RWPE2 (cell line): ENCODE data around the gene KLF14.
"Not testable (repeated sequence)": the region's sequence is repeated elsewhere in the genome, so short reads cannot be mapped to it uniquely, and the experiment has no call there.

Source experiments
- ATAC-seq: fragments of 200-7000 bp; cut with Tn5 transposase; 3 replicates; pipeline ENCODE4 v1.9.1; 2021; ENCODE audit warnings: low read depth
- DNase-seq: peaks from one replicate; pipeline ENCODE4 v3.0.0-alpha.2; 2020; ENCODE audit warnings: low spot score
- H3K27ac ChIP-seq: fragments of 450-650 bp; 2 replicates; pipeline ENCODE4 v1.5.1; 2017; ENCODE audit warnings: mild to moderate bottlenecking; ENCODE audit not compliant: poor library complexity, severe bottlenecking
- H3K27me3 ChIP-seq: fragments of 250-450 bp; sonication (Bioruptor Pico); 2 replicates; pipeline ENCODE4 v1.5.1; 2021; ENCODE audit warnings: mild to moderate bottlenecking, moderate library complexity; ENCODE audit not compliant: insufficient read depth, poor library complexity, severe bottlenecking
- H3K36me3 ChIP-seq: fragments of 250-450 bp; sonication (Bioruptor Pico); 2 replicates; pipeline ENCODE4 v1.5.1; 2020; ENCODE audit warnings: low read depth, mild to moderate bottlenecking, moderate library complexity
- H3K4me1 ChIP-seq: fragments of 250-450 bp; sonication (Bioruptor Pico); 2 replicates; pipeline ENCODE4 v1.5.1; 2021; ENCODE audit warnings: mild to moderate bottlenecking, moderate library complexity; ENCODE audit not compliant: insufficient read depth, poor library complexity, severe bottlenecking
- H3K4me3 ChIP-seq: fragments of 250-450 bp; sonication (Bioruptor Pico); 2 replicates; pipeline ENCODE4 v1.5.1; 2021; ENCODE audit warnings: mild to moderate bottlenecking, moderate library complexity; ENCODE audit not compliant: severe bottlenecking
- H3K9me3 ChIP-seq: fragments of 250-450 bp; sonication (Bioruptor Pico); 2 replicates; pipeline ENCODE4 v1.5.1; 2021; ENCODE audit warnings: mild to moderate bottlenecking, moderate library complexity; ENCODE audit not compliant: severe bottlenecking
- CTCF ChIP-seq: fragments of 450-650 bp; IDR thresholded peaks from one replicate; pipeline ENCODE4 v1.5.1; 2017; ENCODE audit warnings: mild to moderate bottlenecking, moderate library complexity; ENCODE audit not compliant: poor library complexity, severe bottlenecking

KLF14 gene

DNA sequence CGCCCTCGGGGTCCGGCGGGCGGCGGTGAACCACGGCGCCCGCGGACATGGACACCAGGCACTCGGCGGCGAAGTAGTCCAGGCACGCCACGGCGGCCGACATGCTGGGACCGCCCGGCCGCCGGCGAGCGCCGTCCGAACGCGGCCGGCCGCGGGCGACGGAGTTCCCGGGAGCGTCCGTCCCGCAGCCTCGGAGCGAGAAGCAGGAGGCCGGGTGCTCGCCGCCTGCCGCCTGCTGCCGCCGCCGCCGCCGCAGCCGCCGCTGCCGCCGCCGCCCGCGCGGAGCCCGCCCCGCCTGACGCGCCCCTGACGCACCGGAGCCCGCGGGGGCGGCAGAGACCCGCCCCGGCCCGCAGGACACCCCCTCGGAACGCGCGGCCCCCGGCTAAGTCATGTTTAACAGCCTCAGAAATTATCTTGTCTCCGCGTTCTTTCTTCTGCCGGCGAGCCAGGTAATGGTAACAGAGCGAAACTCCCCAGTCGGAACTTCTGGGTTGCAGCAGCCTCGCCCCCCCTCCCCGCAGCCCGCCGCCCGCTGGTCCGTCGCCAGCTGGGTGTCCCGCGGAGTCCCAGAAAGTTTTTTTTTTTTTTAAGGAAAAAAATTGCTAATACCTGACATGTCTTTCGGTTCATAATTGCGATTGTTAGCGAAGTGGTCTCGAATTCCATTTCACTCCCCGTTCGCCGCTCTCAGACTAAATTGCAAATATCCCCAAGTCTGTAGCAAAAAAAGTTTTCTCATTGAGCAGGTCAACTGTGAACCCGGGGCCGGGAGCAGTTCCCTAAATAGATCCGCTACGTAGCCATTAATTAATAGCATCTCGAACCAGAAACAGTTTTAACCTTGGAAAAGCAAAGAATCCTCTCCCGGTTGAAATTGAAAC, at the start of gene KLF14:
KLF14 (minus strand) TSS at position 277 of the 884 bp plus-strand sequence; CDS start at position 103, 174 bp downstream.
- no peak within 1 kb of the TSS for H3K27ac ChIP-seq
- H3K4me3 ChIP-seq = peak within 1 kb of the TSS; percentile 63
- H3K36me3 ChIP-seq = no peaks in the 10 kb centered on the region
- no peak for DNase-seq
- peak; percentile 20 for TF ChIP-seq CTCF
- ATAC-seq = peak; percentile 66
- H3K27me3 ChIP-seq = peaks cover 87% of the 10 kb centered on the region
- H3K4me1 ChIP-seq = peaks cover 6% of the 10 kb centered on the region
- peaks cover 10% of the 10 kb centered on the region for H3K9me3 ChIP-seq

DNA sequence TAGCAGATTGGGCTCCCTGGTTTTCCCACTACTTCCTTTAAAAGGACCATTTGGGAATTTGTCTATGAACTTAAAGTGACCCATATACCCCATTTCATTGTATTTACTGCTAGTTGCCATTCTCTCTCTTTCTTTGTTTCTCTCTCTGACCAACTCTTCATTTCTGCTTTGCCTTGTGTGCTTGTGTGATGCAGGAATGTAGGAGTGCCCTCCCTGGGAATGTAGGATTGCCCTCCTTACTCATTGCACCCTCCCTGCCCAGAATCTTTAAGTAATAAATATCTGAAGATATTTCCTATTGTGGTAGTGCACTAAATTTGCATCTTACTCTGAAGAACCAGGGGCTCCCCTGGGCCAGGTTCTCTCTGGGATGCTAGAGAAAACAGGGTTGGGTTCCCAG, 47.3 kb upstream of the KLF14 start:
- TF ChIP-seq CTCF = no peak
- peaks cover 4% of the 10 kb centered on the region for H3K27me3 ChIP-seq
- H3K4me1 ChIP-seq = no peaks in the 10 kb centered on the region
- DNase-seq = no peak
- no peak overlapping the region for H3K27ac ChIP-seq
- no peak for ATAC-seq
- no peak overlapping the region for H3K4me3 ChIP-seq
- no peaks in the 10 kb centered on the region for H3K36me3 ChIP-seq
- no peaks in the 10 kb centered on the region for H3K9me3 ChIP-seq

- Histone ChIP-seq H3K4me1 (no peaks in the 10 kb centered on the region), H3K27ac (no peak overlapping the region), H3K36me3 (no peaks in the 10 kb centered on the region), H3K4me3 (no peak overlapping the region), H3K9me3 (no peaks in the 10 kb centered on the region), H3K27me3 (peaks cover 4% of the 10 kb centered on the region)
- no peak for DNase-seq
- no peak for TF ChIP-seq CTCF
- no peak for ATAC-seq
These were observed 43.4 kb upstream of the KLF14 start for GRCh38 chr7:130777426-130777825.

DNA sequence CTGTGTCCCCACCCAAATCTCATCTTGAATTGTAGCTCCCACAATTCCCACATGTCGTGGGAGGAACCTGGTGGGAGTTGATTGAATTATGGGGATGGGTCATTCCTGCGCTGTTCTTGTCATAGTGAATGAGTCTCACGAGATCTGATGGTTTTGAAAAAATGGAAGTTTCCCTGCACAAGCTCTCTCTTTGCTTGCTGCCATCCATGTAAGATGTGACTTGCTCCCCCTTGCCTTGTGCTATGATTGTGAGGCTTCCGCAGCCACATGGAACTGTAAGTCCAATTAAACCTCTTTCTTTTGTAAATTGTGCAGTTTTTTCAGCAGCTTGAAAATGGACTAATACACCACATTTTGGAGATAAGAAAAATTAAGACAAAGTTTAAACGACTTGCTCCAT, 38.4 kb upstream of the KLF14 start:
- H3K4me1 ChIP-seq, H3K9me3 ChIP-seq, H3K36me3 ChIP-seq, ATAC-seq, H3K4me3 ChIP-seq, H3K27me3 ChIP-seq, DNase-seq, H3K27ac ChIP-seq: not testable (repeated sequence)

GRCh38 chr7:130768854-130769253, 34.8 kb upstream of the KLF14 start:
- no peaks in the 10 kb centered on the region for H3K4me1 ChIP-seq
- no peak overlapping the region for H3K4me3 ChIP-seq
- peaks cover 7% of the 10 kb centered on the region for H3K9me3 ChIP-seq
- H3K36me3 ChIP-seq = no peaks in the 10 kb centered on the region
- H3K27me3 ChIP-seq = no peaks in the 10 kb centered on the region
- no peak for TF ChIP-seq CTCF
- no peak for ATAC-seq
- no peak for DNase-seq
- no peak overlapping the region for H3K27ac ChIP-seq

DNA sequence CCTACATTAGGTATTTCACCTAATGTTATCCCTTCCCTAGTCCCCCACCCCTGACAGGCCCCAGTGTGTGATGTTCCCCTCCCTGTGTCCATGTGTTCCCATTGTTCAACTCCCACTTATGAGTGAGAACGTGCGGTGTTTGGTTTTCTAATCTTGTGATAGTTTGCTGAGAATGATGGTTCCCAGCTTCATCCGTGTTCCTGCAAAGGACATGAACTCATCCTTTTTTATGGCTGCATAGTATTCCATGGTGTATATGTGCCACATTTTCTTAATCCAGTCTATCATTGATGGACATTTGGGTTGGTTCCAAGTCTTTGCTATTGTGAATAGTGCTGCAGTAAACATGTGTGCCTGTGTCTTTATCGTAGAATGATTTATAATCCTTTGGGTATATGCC, 30.6 kb upstream of the KLF14 start:
- not testable (repeated sequence) for H3K4me1 ChIP-seq, DNase-seq, H3K9me3 ChIP-seq, ATAC-seq, H3K4me3 ChIP-seq, H3K27me3 ChIP-seq, H3K27ac ChIP-seq, H3K36me3 ChIP-seq
